NB4 (cell line): Measurements from ENCODE around the gene KRT5.
"Not testable (repeated sequence)": the region's sequence is repeated elsewhere in the genome, so short reads cannot be mapped to it uniquely, and the experiment has no call there.

Source experiments
- DNase-seq: peaks from one replicate; pipeline ENCODE4 v3.0.0; 2010; ENCODE audit warnings: low read depth
- H3K4me3 ChIP-seq: one replicate; pipeline ENCODE4 v1.5.1; 2011; ENCODE audit warnings: mild to moderate bottlenecking, low read depth, low read length, moderate library complexity
- CTCF ChIP-seq: IDR thresholded peaks from one replicate; pipeline ENCODE4 v1.5.1; 2012; ENCODE audit warnings: low read depth, low read length
- MYC ChIP-seq: IDR thresholded peaks from 2 replicates; pipeline ENCODE4 v1.6.1; 2011; ENCODE audit warnings: low read depth, low read length
- POLR2A ChIP-seq: IDR thresholded peaks from 2 replicates; pipeline ENCODE4 v1.6.1; 2011; ENCODE audit warnings: mild to moderate bottlenecking; ENCODE audit not compliant: insufficient read length; ENCODE audit errors: extremely low read depth
- TF ChIP-seq, protein P1 (sequence below): IDR thresholded peaks from 2 replicates; pipeline ENCODE4 v1.6.1; 2011; ENCODE audit warnings: low read depth, low read length

Gene KRT5

DNA sequence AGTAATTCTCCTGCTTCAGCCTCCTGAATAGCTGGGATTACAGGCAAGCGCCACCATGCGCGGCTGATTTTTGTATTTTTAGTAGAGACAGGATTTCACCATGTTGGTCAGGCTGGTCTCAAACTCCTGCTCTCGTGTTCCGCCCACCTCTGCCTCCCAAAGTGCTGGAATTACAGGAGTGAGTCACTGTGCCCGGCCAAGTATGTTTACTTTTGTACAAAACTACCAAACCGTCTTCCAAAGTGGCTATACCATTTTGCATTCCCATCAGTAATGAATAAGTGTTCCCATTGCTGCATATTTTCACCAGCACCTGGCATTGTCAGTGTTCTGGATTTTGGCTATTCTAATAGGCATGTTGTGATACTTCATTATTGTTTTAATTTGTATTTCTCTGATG, 18.7 kb downstream of the KRT5 start:
- DNase-seq, result no peak
- no peak overlapping the region for H3K4me3 ChIP-seq
- no peak for TF ChIP-seq CTCF
- TF ChIP-seq, protein P1, sequence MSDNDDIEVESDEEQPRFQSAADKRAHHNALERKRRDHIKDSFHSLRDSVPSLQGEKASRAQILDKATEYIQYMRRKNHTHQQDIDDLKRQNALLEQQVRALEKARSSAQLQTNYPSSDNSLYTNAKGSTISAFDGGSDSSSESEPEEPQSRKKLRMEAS, result no peak
- no peak for TF ChIP-seq MYC
- TF ChIP-seq POLR2A, result no peak

DNA sequence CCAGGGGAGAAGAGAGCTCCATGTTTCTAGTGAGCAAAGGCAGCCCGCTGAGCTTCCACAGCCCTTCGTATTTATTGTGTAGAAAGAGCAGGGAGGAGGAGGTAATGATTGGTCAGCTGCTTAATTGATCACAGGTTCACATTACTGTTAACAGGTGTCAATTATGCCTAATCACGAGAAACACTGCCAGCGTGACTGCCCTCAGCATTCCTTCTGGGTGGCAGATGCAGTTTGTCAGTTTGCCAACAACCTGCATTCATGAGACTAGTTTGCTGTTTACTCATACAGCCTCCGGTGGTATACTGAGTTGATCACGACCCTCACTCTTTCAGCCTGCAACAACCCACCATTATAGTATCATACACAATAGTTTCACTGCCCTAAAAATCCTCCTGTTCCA, 19.6 kb downstream of the KRT5 start:
- DNase-seq, H3K4me3 ChIP-seq: not testable (repeated sequence)

GRCh38 chr12:52499806-52500560, 20.2 kb downstream of the KRT5 start:
- no peak for TF ChIP-seq POLR2A
- TF ChIP-seq MYC, result no peak
- TF ChIP-seq, protein P1, result no peak
- no peak for TF ChIP-seq CTCF
- no peak for DNase-seq

GRCh38 chr12:52498946-52499345, 21.2 kb downstream of the KRT5 start:
- TF ChIP-seq POLR2A (no peak), CTCF (no peak), MYC (no peak)
- TF ChIP-seq, protein P1, result no peak
- no peak for DNase-seq
- H3K4me3 ChIP-seq, result no peak overlapping the region

More at GRCh38 chr12:52499806-52500560, 20.2 kb downstream of the KRT5 start:
- H3K4me3 ChIP-seq, result no peak overlapping the region

GRCh38 chr12:52497975-52498374, 22.2 kb downstream of the KRT5 start:
- no peak for DNase-seq
- no peak overlapping the region for H3K4me3 ChIP-seq
- no peak for TF ChIP-seq POLR2A
- TF ChIP-seq, protein P1, result no peak
- TF ChIP-seq MYC, result no peak
- TF ChIP-seq CTCF, result no peak

DNA sequence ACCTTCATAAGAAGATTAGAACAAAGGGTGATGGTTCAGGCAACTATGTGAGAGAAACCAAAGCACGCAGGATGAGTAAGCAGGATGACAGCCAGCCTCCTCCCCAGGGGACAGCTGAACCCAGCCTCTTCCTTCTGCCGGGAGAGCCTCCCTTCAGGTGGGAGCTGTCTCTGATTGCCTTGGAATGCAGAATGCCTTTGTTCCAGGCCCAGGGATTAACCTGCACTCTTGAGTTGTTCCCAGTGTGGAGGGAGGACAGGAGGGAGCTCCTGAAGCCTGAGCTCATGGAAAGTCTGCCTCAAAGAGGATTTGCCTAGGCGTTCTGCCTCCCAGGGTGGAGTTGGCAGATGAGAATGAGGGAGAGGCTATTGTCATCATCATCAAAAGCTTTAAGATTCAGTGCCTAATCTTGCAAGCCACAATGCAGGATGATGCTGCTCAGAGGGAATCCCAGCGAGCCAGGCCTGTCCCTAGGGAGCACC, 23.6 kb downstream of the KRT5 start:
- no peak overlapping the region for H3K4me3 ChIP-seq
- no peak for TF ChIP-seq POLR2A
- TF ChIP-seq, protein P1, result no peak
- TF ChIP-seq MYC, result no peak
- DNase-seq, result peak; percentile 29

DNA sequence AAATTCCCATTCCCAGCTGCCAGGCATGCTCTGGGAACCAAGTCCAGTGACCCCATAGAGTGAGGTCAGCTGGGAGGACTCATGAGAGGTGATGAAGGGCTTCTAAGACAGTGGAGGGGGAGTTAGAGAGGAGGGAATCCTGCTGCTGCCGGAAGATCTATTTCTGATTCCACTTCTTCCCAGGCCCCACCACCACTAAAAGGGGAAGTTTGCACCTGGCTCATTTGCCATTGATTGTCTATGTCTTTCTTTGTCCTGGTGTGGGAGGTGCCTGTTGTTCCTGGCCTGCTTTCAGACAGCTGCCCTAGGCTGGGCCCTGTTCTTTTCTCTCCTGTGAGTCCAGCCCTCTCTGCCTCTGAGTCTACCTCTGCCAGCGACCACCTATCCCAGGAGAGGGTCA, 24.1 kb downstream of the KRT5 start:
- H3K4me3 ChIP-seq, result no peak overlapping the region
- TF ChIP-seq POLR2A (no peak), MYC (no peak), CTCF (no peak)
- TF ChIP-seq, protein P1, result no peak
- no peak for DNase-seq
